Endometrial microvascular endothelial cells (primary cell): Measurements from ENCODE around the gene TUBGCP5. TPM values are rescaled to one million over a fixed set of nuclear protein-coding genes. Genes with fewer than 3 reads are reported as not detected.

ENCODE experiments used
- in situ Hi-C: cut with HindIII; loops from 2 replicates; pipeline ENCODE4 v1.10.0; 2017; ENCODE audit warnings: low sequenced_read_pairs, low pct_unique_long_range_greater_than_20kb; ENCODE audit errors: inconsistent ontology term
- total RNA-seq: library from RNA; depleted of rRNA; stranded (reverse); fragments of >200 nt; gene quantifications from one replicate; pipeline ENCODE4 v1.2.3, GENCODE V29; 2015; ENCODE audit errors: inconsistent ontology term

Gene TUBGCP5
- total RNA-seq, 1 donor from 2014 or later, result 14.0 TPM

GRCh38 chr15:22981051-22981840, 58.1 kb downstream of the TUBGCP5 start:
- in situ Hi-C loops, result no loop called here

GRCh38 chr15:22980189-22981050, 58.9 kb downstream of the TUBGCP5 start, which contains the start of gene CYFIP1:
Gene CYFIP1 (minus strand): TSS chr15:22980368. CDS start chr15:22947285, 33,083 bp downstream.
- in situ Hi-C loops, result no loop called here

GRCh38 chr15:22979238-22980188, 59.9 kb downstream of the TUBGCP5 start:
- in situ Hi-C loops, result no loop called here

GRCh38 chr15:22978691-22979237, 60.6 kb downstream of the TUBGCP5 start:
- in situ Hi-C loops, result no loop called here

- in situ Hi-C loops, result no loop called here
These were observed 64.6 kb downstream of the TUBGCP5 start for GRCh38 chr15:22974745-22975144.

GRCh38 chr15:22973987-22974386, 65.4 kb downstream of the TUBGCP5 start:
- in situ Hi-C loops, result no loop called here

- in situ Hi-C loops, result no loop called here
These were observed 66.1 kb downstream of the TUBGCP5 start for GRCh38 chr15:22973286-22973685.

- in situ Hi-C loops, result no loop called here
These were observed 69.9 kb downstream of the TUBGCP5 start for GRCh38 chr15:22969489-22969888.

GRCh38 chr15:22968366-22968765, 71.0 kb downstream of the TUBGCP5 start:
- in situ Hi-C loops, result no loop called here

- in situ Hi-C loops, result no loop called here
These were observed 72.1 kb downstream of the TUBGCP5 start for GRCh38 chr15:22967084-22967770.

- in situ Hi-C loops, result no loop called here
These were observed 72.9 kb downstream of the TUBGCP5 start for GRCh38 chr15:22966321-22967083.

GRCh38 chr15:22963641-22964040, 75.7 kb downstream of the TUBGCP5 start:
- in situ Hi-C loops, result no loop called here

GRCh38 chr15:22962611-22963010, 76.8 kb downstream of the TUBGCP5 start:
- in situ Hi-C loops, result no loop called here

- in situ Hi-C loops, result no loop called here
These were observed 77.6 kb downstream of the TUBGCP5 start for GRCh38 chr15:22961762-22962161.

GRCh38 chr15:22960556-22960955, 78.8 kb downstream of the TUBGCP5 start:
- in situ Hi-C loops, result no loop called here

- in situ Hi-C loops, result no loop called here
These were observed 79.2 kb downstream of the TUBGCP5 start for GRCh38 chr15:22960126-22960525.

GRCh38 chr15:22959321-22960101, 79.9 kb downstream of the TUBGCP5 start:
- in situ Hi-C loops, result no loop called here
